NCI-H748 treated with DMSO at 0.1 percent for 48 hours (cell line): ENCODE data around the gene SMIM29.
A peak's percentile ranks its signal among the peaks of the same experiment; 100 is the strongest.
"Not testable (repeated sequence)": the region's sequence is repeated elsewhere in the genome, so short reads cannot be mapped to it uniquely, and the experiment has no call there.

Source experiments
- DNase-seq: peaks from one replicate; lab custom pipeline; 2025; lab: John Stamatoyannopoulos, UW

Gene SMIM29

DNA sequence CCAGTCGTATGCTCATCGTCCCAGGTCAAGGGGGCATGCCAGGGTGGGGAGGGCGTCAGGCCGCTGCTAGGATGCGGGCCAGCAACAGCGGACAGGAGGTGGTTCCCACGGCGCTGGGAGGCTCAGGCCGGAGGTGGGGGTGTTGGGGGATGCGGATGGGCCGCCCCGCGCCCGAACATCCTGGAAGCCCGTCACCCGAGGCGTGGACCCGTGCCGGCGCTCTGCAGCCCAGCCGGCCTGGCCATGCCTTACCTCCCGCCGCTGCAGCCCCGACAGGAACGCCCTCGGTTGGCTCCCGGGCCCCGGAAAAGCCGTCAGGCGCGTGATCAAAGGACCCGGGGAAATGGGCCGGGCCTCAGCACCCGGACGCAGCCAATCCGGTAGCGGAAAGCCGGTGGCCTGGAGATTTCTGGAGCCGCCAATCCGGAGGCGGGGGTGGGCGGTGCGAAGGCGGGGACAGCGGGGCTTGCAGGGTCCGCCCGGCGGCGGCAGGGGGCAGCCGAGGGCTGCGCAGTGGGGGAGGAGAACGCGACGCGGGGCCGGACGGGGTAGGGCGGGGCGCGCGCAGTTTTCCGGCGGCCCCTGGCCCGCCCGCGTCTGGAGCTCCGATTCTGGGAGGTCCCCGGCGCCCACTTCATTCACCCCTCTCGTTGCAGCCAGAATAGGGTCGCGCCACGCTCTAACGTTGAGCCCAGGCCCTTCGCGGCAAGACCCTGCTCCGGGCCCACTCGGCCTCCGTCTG, at the start of gene SMIM29:
TSS of gene SMIM29 (minus strand) at position 280 of the 742 bp plus-strand sequence. CDS start 1,215 bp downstream, outside the sequence.
- DNase-seq: peak; percentile 95

DNA sequence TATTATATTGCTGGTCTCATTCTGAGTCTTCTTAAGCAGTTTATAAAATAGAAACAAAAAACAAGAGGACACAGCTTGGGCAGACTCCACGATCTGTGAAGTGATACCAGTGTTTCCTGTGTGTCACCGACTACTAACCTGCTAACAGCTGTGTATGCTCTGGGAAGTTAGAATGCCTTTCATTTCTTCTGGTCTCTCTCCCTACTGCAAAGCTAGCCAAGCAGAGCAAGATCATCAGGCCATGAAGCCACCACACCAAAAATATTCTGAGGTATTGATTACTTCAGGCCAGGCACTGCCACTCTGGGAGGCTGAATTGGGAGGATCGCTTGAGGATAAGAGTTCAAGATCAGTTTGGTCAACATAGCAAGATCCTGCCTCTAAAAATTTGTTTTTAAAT, 46.9 kb upstream of the SMIM29 start:
- DNase-seq: no peak

DNA sequence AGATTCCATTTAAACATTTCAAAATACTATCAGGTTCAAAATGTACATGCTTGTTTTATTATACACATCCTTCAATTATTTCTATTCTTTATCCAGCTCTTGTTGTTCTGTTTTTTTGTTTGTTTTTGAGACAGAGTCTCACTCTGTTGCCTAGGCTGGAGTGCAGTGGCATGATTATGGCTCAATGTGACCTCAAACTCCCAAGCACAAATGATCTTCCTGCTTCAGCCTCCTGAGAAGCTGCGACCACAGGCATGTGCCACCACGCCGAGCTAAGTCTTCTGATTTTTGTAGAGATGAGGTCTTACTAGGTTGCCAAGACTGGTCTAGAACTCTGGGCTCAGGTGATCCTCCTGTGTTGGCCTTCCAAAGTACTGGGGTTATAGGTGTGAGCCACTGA, 44.1 kb upstream of the SMIM29 start:
- DNase-seq: no peak

DNA sequence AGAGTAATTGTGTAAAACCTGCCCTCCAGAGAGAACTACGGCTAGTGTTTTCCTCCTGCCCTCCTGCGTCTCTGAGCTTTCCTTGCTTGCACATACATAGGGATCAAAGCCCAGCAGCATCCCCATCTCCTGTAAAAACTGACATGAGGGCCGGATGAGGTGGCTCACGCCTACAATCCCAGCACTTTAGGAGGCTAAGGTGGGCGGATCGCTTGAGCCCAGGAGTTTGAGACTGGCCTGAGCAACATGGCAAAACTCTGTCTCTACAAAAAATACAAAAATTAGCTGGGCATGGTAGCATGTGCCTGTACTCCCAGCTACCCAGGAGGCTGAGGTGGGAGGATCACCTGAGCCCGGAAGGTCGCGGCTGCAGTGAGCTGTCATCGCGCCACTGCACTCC, 40.3 kb upstream of the SMIM29 start:
- DNase-seq: no peak

DNA sequence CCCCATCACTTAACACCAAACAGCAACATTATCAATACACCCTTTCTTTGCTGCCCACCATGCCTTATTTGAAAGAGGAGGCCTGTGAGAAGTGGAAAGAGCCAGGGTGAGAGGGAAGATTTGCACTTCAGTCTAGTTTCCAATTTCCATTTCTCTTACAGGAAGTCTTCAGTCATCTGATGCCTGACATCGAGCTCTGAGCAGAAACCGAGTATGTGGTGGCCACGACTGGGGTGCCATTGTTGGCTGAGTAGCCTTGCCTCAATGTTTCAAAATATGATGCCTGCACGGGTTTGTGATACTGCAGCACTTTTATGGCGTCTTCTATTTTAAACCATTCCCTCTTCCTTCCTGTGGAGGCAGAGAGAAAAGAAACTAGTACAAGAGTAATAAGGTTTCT, 39.8 kb upstream of the SMIM29 start:
- DNase-seq: no peak

DNA sequence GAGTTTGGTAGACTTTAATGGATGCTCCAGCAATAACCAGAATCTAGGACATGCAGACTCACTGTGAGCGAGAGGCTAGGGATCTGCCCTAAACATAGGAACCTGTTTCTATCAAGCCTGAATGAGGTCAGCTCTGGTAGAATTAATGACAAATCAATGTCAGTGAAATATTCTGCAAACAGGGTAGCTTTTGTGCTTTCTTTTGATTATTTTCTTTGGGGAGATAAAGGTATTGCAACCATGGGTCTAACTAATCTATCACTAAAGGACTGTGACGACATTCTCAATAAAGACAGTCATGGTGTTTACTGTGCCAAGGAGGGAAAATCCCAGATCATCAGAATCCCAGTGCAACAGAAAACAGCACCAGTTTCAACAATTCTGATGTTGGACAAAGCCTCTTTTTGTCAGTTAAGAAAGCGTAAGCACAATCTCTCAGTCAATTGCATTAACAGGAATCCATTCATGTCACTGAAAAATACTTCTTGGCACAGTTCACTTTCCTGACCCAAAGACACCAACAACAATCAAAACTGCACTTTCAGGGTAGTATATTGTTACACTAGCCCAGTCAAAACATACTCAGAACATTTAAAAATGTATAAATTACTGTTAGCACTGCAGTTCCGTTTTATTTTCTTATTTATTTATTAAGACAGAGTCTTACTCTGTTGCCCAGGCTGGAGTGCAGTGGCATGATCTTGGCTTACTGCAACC, 36.8 kb upstream of the SMIM29 start:
- DNase-seq: no peak

DNA sequence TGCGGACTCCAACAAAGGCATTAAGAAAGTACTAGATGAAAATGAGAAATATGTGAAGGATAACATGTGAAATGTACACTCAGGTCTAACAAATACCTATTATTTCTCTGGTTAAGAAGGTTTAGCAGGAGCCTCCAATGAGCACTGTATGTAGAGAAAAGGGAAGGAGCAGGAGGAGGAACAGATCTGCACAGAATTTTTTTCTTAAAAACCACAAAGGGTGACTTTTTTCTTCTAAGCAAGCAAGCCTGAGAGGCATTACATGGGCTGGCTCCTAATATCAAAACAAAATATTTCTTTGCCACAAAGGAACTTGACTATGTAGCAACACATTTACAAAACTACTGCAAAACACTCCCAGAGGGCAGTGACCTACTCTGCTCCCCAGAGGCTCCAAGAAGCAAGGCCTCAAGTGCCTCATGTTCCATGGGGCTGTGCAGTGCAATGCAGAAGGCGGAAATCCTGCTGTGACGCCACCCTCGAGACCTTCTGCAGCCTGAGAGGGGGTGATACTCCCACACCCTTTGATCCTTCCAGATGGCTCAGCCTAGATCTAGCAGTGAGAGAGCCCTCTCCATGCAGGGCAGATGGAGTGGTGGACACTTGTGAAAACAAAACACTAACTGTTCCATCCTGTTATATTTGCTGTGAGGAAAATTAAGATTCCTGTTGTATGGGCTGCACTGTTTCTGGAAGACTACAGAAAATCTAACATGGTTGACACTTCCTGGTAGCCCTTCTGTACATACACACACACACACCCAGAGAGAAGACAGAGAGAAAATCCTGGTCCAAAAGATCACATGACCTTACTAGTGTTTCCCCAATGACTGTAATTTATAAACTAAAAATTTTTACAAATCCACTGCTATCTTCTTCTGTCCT, 36.0 kb upstream of the SMIM29 start:
- DNase-seq: no peak

DNA sequence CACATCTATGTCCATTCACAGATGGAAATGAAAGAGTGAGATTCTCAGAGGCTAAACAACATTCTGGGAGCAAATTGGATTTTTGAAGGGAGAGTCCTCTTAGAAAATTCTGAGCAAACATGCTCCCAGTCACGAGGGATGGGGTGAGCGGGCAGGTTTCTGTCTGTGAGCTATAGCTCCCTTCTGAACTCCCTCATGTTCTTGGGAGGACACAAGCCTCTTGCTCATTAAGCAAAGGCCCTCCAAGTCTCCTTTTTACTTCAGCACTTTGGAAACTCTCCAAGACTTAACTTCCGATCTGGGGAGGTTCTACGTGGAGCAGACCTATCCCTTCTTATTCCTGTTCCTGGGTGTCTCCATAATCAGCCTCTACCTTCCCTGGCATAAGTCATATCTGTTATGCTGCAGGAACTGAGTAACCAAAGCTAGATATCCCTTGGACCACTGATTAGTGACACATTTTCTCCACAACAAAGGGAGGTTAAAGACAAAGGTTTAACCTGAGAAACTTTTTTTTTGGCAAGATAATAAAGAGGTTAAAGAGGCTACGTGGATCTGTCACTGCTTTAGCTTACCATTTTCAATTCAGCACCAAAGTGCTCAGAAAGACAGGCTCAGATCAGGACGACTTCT, 33.0 kb upstream of the SMIM29 start:
- DNase-seq: no peak

DNA sequence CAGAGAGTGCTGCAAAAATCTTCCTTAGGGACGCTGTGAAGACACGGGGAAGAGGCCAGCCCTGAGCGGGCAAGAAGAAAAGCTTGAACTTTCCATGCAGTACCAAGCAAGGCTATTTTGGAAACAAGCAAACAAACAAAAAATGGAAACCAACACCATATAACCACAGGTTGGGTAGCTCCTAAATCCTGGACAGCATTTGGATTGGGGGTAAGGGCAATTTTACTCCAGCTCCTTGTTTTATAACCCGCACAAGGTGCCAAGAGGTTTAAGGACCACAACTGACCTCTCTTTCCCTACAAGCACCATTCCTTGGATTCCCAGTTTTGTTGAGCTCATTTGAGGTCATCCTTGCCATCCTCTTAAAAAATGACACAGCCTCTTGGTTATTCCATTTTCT, 31.4 kb upstream of the SMIM29 start:
- DNase-seq: no peak

DNA sequence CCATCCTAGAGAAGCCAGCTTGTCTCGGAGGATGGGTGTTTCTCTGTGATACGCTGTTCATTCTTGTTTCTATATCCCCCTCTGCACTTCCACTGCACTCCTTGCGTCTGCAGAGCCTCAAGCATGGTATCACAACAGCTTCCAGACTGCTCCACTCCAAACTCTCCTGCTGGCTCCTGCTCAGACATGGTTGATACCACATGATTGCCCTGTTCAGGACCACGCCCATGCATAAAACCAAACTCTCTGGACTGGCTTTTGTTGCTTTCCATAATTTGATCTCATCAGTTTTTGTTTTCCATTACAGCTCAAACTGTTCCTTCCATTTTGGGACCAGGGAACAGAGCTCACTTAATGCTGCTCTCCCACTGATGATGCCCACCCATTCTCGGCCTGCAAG, 30.0 kb upstream of the SMIM29 start:
- no peak for DNase-seq

DNA sequence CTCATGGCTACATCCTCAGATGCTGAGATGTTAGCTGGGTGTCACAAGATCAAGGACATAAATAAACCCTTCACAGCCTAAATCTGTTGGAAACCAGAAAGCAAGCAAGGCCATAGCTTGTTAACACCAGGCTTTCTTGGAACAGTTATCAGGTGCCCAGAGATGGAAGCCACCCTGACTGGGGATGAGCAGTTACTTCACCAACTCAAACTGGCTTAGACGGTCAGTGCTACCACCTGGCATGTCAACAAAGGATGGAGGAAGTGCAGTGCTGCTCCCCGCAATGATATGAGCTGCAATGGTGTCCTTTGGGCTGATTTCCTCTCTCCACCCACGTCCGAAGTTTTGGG, 28.9 kb upstream of the SMIM29 start:
- DNase-seq: no peak

DNA sequence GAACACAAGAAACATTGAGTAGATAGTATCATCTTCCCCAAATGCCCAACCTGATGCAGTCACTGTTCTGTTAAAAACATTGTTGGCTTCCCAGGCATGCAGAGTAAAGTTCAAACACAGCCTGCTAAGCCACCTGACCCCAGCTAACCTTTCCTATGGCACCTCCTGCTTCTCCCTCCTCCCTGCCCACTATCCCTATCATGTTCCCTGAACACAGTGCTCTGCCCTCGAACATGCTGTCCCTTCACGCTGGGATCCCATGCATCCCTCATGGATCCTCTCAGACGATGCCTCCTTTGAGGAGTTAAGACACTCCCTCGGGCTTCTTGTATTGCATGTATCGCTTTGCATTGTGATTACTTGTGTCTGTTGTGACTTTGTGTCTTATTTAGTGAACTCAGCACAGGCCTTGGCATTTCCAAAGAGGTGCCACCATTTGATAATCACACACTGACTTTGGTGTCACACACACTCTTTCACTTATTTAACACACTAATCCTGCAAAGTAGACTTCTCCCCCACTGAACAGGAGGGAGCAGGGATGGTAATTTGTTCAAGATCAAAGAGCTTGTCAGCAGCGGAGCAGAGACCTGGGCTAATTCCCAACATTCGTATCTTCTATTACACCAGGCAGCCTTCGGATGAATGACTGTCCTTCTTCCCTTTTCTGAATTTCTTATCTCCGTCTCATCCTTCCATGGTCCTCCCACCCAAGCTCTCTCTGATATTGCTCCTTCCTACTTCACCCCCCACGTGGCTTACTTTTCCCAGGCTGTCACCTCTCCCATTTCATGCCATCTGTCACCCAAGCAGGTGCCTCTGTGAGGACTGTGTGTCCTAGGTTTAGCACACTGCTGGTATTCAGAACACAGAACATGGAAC, 28.3 kb upstream of the SMIM29 start:
- DNase-seq: no peak

DNA sequence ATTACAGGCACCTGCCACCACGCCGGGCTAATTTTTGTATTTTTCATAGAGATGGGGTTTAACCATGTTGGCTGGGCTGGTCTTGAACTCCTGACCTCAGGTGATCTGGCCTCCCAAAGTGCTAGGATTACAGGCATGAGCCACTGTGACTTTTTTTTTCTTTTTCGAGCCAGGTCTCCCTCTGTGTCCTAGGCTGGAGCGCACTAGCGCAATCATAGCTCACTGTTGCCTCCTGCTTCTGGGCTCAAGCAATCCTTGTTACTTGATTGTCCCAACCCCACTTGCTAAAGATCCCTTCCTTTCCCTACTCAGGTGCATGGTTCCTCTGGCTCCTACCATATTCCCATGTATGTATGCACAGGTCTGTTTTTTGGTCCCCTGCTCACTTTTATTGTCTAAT, 27.4 kb upstream of the SMIM29 start:
- DNase-seq: no peak

DNA sequence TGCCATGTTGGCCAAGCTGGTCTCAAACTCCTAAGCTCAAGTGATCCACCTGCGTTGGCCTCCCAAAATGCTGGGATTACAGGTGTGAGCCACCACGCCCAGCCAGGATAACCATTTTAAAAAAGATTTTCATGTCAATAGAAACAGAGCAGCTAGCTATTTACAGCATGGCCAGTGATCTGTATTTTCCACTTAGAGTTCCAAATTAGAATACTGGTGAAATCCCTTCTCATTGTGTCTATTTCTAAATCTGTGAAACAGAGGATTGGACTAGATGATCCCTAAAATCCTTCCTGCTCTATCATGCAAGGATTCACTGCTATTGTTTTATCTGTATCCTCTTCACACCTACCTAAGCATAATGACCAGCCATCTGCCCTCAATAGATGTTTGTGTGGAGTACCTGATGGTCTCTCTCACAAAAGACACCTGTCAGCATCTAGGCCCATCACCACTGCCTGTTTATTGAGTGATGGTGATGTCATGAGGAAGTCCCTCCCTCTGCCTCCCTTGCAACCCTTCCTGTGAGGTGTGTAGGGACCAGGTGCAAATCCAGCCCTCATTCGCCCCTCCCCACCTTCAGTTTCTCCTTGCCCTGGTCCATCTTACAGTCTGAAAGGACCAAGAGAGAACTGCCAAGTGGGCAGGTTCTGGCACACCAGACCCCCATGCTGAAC, 26.5 kb upstream of the SMIM29 start:
- DNase-seq: no peak

DNA sequence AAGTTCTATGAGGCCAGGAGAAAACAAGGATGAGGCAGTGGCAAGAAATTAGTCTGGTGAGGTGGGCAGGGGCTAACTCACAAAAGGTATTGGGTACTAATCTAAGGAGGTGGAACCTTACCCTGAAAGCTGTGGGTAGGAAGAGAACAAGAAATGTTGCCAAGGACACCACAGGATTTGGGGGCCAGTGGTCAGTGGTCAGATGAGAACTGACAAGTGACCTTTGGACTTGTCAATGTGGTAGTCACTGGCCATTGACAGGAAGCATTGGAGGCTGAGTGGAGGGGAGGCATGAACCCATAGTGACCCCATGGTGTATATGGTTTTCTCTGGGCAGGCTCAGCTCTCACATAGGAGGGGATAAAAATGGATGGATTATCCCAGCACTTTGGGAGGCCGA, 25.3 kb upstream of the SMIM29 start:
- no peak for DNase-seq

DNA sequence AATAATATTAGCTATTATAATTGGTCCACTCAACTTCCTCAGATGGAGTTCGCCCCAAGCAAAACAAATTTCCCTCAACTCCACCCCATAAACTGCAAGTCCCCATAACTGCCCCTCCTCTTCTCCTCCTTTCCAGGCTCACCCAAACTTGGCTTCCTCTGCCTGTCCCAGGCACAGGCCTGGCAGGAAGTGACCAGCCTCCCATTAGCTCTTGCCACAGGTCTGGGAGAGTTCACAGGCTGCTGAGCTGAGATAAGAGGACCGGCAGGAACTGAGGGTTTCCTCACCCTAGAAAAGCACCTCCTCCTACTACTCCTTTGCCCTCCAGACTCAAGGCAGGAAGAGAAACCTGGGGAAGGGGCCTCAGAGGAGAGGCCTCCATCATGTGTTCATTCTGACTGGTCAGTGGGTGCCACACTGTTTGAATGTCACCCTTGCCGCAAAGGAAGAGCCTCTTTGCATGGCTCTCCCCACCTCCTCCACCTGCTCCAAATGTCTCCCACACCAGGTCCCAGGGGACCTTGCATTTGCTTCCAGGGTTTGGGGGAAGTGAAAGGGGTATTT, 24.5 kb upstream of the SMIM29 start:
- DNase-seq: no peak

DNA sequence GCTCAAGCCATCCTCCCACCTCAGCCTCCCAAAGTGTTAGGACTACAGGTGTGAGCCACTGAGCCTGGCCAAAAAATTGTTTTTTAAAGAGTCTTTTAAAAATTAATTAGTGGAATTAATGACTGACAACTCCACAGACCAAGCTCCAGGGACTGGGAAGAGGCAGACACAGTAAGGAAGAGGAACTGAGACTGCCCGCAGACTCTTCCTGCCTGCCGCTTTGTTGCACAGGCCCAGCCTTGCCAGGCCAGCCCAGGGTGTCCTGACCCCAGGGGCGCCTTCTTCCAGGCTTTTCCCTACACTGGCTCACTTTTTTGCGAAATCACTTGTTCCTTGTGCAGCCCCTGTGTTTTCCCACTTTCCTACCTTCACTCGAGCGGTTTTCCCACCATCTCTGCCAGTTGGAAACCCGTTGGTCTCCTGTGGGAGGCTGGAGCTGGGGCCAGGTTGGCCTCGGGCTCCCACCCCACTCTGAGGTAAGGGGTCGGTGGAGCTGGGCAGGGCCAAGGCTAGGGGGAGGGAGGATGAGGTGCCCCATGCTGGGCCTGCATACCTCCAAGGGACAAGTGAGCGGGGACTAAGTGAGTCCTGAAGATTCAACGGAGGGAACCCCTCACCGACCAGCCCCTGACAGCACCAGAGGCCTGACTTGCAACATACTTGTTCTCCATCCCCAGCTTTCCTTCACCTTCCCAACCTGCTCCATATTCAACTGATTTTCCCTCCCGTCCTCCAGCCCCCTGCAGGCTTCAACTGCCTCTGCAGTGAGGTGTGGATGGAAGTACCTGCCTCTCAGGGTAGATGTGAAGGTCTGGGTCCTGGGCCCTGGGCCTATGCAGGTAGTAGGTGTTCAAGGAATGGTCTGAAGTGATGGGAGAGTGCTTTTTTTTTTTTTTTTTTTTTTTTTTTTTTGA, 23.5 kb upstream of the SMIM29 start:
- DNase-seq: no peak

DNA sequence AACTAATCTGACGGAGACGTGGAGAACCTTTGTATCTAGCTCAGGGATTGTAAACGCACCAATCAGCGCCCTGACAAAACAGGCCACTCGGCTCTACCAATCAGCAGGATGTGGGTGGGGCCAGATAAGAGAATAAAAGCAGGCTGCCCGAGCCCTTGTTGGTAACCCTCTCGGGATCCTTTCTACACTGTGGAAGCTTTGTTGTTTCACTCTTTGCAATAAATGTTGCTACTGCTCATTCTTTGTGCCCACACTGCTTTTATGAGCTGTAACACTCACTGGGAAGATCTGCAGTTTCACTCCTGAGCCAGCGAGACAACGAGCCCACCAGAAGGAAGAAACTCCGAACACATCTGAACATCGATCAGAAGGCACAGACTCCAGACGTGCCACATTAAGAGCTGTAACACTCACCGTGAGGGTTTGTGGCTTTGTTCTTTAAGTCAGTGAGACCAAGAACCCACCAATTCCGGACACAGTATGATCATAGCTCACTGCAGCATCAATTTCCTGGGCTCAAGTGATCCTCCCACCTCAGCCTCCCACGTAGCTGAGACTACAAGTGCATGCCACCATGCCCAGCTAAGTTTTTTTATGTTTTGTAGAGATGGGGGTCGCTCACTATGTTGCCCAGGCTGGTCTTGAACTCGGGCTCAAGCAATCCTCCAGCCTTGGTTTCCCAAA, 21.0 kb upstream of the SMIM29 start:
- DNase-seq: not testable (repeated sequence)

DNA sequence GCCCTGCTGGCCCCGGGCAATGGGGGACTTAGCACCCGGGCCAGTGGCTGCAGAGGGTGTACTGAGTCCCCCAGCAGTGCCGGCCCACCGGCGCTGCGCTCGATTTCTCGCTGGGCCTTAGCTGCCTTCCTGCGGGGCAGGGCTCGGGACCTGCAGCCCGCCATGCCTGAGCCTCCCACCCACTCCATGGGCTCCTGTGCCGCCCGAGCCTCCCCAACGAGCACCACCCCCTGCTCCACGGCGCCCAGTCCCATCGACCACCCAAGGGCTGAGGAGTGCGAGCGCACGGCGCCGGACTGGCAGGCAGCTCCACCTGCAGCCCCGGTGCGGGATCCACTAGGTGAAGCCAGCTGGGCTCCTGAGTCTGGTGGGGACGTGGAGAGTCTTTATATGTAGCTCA, 20.3 kb upstream of the SMIM29 start:
- not testable (repeated sequence) for DNase-seq
